Measurements from ENCODE around the gene ABCB1.
"Not testable (repeated sequence)": the region's sequence is repeated elsewhere in the genome, so short reads cannot be mapped to it uniquely, and the experiment has no call there.

DNA sequence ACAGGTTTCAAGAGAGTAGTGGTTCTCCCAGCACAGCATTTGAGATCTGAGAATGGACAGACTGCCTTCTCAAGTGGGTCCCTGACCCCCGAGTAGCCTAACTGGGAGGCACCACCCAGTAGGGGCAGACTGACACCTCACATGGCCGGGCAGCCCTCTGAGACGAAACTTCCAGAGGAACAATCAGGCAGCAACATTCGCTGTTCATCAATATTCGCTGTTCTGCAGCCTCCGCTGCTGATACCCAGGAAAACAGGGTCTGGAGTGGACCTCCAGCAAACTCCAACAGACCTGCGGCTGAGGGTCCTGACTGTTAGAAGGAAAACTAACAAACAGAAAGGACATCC, 135.2 kb downstream of the ABCB1 start:
- TF ChIP-seq, protein P1, sequence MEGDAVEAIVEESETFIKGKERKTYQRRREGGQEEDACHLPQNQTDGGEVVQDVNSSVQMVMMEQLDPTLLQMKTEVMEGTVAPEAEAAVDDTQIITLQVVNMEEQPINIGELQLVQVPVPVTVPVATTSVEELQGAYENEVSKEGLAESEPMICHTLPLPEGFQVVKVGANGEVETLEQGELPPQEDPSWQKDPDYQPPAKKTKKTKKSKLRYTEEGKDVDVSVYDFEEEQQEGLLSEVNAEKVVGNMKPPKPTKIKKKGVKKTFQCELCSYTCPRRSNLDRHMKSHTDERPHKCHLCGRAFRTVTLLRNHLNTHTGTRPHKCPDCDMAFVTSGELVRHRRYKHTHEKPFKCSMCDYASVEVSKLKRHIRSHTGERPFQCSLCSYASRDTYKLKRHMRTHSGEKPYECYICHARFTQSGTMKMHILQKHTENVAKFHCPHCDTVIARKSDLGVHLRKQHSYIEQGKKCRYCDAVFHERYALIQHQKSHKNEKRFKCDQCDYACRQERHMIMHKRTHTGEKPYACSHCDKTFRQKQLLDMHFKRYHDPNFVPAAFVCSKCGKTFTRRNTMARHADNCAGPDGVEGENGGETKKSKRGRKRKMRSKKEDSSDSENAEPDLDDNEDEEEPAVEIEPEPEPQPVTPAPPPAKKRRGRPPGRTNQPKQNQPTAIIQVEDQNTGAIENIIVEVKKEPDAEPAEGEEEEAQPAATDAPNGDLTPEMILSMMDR (IDR thresholded peaks at IDR 0.05) = not testable (repeated sequence)
- TF ChIP-seq EZH2phosphoT487, EZH2 (IDR thresholded peaks at IDR 0.05): not testable (repeated sequence)
